Suprapubic skin (tissue), 3 donors: ENCODE results near the gene TBC1D16.

Experiments used
- CTCF ChIP-seq, 2 donors: fragments of 200-600 bp in 1 of 2; fragments of 450-650 bp in 1 of 2; sonication (generic) in 1 of 2; IDR thresholded peaks; one replicate each; pipeline ENCODE4 v1.5.1; 2016 to 2019; ENCODE audit warnings: antibody characterized with exemption in 2 of 2, mild to moderate bottlenecking in 1 of 2, moderate library complexity in 1 of 2
- POLR2A ChIP-seq, 2 donors: fragments of 450-650 bp; IDR thresholded peaks; one replicate each; pipeline ENCODE4 v1.6.1; 2017; ENCODE audit warnings: antibody characterized with exemption in 2 of 2, mild to moderate bottlenecking in 2 of 2, moderate library complexity in 2 of 2

GRCh38 chr17:79919862-79920720 is 115.6 kb downstream of the TBC1D16 start:
- TF ChIP-seq POLR2A (IDR thresholded peaks at IDR 0.05) = no peak
- no peak for TF ChIP-seq CTCF (IDR thresholded peaks at IDR 0.05)
